Right kidney (tissue), 1 donor: Measurements from ENCODE around the gene PSMB8.

ENCODE experiments used
- DNase-seq: peaks from one replicate; pipeline ENCODE4 v3.0.0-alpha.2; 2016

PSMB8 gene

GRCh38 chr6:32858194-32858593 lies 14.3 kb upstream of the PSMB8 start:
- DNase-seq = no peak

- no peak for DNase-seq
These were observed 13.5 kb upstream of the PSMB8 start for GRCh38 chr6:32857156-32857891.

DNA sequence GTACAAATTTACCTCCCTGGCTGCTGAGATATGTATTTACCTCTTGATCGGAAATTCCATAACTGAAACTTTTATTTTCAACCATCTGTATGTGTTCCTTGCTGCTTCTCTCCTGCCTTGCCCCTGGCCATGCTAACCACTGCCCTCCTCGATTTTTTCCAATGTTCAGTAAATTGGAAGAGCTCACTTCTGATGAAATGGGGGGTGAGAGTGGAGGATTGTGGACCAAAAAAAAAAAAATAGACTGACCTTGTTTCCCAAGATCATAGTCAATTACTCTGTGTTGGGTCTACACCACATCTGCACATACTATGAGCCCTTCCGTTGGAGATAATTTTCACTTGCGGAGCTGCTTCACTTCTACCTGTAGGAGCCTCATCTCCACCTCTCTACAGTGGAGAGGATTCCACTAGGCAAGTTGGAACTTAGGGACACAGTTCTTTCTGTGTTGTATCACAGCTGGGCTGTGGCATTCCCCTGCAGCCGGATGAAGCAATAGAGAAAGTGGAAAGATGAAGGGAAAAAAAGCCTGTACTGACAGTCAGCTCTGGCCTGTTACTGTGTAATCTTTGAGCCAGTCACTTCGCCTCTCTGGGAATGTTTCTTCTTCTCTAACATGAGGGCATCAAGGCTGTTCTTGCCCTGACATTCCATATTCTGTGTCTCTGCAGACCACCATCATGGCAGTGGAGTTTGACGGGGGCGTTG lies 11.8 kb upstream of the PSMB8 start:
- DNase-seq = no peak

DNA sequence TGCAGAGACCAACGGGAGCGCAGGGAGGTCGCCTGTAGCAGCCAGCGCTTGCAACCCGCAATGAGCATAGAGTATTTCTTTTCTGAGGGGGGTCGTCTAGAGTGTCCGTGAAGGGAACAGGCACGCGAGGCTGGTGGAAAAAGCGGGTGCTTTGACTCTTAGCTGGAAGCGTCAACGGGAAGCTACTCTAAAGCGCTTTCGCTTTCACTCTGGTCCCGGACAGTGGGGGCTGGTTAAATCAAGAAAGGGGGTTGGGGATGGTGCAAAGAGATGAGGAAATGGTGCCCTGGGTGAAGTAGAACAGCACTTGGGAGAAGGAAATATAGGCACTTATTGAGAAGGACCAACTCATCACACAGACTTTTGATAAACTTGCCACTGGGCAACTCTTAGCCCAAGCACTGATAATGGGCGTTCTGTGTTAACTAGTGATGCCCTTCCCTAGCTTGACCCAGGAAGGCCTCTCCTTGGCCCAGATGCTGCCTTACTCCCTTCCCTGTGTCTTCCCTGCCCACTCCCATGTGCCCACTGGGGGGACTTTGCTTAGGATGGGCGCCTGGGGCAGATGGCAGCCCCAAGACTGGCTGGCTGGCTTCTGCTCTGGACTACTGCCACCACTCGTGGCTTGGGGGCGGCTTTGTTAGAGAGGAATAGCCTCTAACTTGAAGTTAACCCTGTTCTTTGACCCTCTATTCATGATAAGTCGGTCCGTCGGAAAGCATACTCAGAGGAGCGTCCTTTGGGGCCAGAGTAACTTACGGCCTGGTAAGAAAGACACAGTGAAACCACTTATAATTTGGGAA lies 10.7 kb upstream of the PSMB8 start:
- DNase-seq = no peak

- DNase-seq = peak; percentile 98
These were observed 9.9 kb upstream of the PSMB8 start, which contains the start of the genes PSMB9 and TAP1 for GRCh38 chr6:32853541-32854375. Gene PSMB9 (plus strand): TSS chr6:32854192. CDS start chr6:32854230, 38 bp downstream. Gene TAP1 (minus strand): TSS chr6:32853704. CDS start chr6:32853636, 68 bp downstream.

GRCh38 chr6:32852844-32853540 lies 9.1 kb upstream of the PSMB8 start:
- DNase-seq = no peak

- DNase-seq = no peak
These were observed 8.4 kb upstream of the PSMB8 start for GRCh38 chr6:32852018-32852843.

DNA sequence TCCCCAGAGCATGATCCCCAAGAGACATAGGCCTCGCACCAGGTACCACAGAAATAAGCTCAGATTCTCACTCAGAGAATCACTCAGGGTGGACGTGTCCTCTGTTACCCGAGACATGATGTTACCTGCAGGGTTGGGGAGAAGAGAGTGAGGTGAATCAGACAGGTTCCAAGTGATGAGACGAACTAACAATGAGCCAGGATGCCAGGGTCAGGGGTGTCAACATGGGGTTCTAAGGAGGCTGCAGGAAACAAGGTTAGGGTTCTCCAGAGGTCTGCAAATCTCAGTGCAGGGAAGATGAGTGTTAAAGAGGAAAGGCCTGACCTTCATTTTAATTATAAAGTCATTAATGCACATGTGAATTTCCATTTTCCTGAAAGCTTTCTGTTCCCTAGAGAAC lies 7.2 kb upstream of the PSMB8 start:
- DNase-seq = no peak

DNA sequence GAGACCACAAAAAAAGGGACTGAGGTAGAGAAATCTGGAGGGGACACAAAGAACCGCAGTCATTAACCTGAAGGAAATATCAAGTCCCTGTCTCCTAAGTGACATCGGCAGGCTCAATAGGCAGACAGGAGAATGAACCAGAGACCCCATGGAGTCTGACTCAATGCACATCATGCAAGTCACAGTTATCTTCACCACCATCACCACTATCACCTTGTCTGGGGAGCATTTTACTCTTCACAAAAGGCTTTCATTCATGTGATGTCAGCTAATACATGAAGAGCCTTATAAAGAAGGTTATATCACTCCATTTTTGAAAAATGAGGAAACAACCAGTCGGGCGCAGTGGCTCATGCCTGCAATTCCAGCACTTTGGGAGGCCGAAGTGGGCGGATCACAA lies 5.3 kb upstream of the PSMB8 start:
- no peak for DNase-seq

- no peak for DNase-seq
These were observed 3.9 kb upstream of the PSMB8 start for GRCh38 chr6:32847795-32848194.

- no peak for DNase-seq
These were observed 3.2 kb upstream of the PSMB8 start for GRCh38 chr6:32847004-32847403.

DNA sequence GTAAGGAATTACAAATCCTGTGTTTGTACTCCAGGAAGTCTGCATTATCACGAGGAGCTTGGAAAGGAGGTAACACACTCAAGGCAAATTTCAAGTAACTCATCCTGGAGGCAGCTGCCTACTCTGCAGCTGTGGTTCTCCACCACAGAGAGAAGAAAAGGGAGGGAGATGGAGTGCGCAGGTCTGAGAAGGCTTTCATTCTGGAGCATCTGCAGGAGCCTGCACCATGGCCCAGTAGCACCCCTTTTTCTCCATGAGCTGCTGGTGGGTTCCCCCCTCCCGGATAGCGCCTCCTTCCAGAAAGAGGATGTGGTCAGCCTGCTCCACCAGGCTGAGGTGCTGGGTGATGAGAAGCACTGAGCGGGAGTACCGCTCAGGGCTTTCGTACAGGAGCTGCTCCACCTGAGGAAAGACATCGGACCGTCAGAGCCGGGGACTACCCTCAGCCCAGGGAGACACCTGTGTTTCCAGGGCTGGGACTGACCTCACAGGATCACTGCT lies 1.6 kb upstream of the PSMB8 start:
- no peak for DNase-seq

DNA sequence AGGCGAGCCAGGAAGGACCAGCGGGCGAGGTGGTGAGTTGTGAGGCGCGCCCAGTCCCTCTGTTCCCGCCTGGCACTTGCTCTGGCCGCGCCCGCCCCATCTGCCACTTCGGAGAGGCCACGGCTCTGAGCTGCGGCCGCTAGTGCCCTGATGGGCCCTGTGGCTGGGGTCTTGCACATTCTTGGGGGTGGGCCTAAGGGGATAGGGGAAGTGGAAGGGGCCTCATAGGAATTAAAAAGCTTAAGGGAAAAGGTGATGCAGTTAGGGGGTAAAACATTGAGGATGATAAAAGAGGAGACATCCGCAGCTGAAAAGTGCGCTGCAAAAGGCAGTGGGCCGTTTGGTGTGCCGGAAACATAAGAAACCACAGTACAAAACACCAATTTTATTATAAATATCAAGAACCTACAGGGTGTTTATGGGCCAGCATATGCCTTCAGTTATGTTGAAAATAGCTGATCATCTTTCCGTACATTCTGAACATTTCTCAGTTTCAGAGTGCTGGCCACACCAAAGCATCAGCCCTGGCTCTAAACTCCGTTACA lies 1.1 kb upstream of the PSMB8 start:
- DNase-seq = no peak

GRCh38 chr6:32843331-32843978 lies 392 bp downstream of the PSMB8 start:
- no peak for DNase-seq

GRCh38 chr6:32842690-32843089 lies 1.2 kb downstream of the PSMB8 start:
- DNase-seq = no peak

DNA sequence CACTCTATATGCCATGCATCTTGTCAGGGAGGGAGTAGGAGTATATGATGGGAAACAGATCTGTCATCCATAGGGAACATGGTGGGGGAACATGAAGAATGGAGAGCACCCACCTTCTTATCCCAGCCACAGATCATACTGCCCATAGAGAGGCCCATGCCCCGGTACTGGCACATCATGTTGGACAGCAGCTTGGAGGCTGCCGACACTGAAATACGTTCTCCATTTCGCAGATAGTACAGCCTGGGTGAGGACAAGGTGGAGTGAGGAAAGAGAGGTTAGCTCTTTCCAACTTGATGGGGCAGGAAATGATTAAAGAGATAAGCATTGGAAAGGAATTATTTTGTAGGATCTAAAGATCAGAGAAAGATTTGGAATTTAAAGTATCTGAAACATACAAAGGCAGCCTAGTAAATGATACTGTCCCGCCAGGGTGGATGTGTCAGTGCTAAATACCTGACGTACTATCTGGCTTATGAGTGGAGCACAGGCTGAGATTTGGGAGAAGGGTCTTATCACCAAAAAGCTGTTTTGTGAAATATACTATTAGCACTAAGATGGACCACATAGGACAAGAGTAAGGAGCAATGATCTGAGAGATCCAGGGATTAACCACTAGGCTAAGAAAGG lies 1.7 kb downstream of the PSMB8 start:
- DNase-seq = no peak

- no peak for DNase-seq
These were observed 3.1 kb downstream of the PSMB8 start for GRCh38 chr6:32840604-32841246.

GRCh38 chr6:32839356-32839755 lies 4.5 kb downstream of the PSMB8 start:
- DNase-seq = no peak
